Measurements from ENCODE around the gene CFAP46.
"Not testable (repeated sequence)": the region's sequence is repeated elsewhere in the genome, so short reads cannot be mapped to it uniquely, and the experiment has no call there.

- TF ChIP-seq SP1 (CRISPR knock-in tag; conservative IDR thresholded peaks at IDR 0.05); CTCF (IDR thresholded peaks at IDR 0.05); GABPB1 (CRISPR knock-in tag; IDR thresholded peaks at IDR 0.05); ATF6 (CRISPR knock-in tag; IDR thresholded peaks at IDR 0.05); USF2 (CRISPR knock-in tag; IDR thresholded peaks at IDR 0.05); NFATC4 (CRISPR knock-in tag; IDR thresholded peaks at IDR 0.05); ZNF232 (CRISPR knock-in tag; IDR thresholded peaks at IDR 0.05); ZNF281 (CRISPR knock-in tag; IDR thresholded peaks at IDR 0.05); SOX15 (CRISPR knock-in tag; IDR thresholded peaks at IDR 0.05); IRF2 (CRISPR knock-in tag; IDR thresholded peaks at IDR 0.05; ENCODE audit: borderline replicate concordance, low read depth); ARID4B (CRISPR knock-in tag; IDR thresholded peaks at IDR 0.05; ENCODE audit: borderline replicate concordance); HMGXB4 (CRISPR knock-in tag; IDR thresholded peaks at IDR 0.05); TEAD4 (CRISPR knock-in tag; IDR thresholded peaks at IDR 0.05): not testable (repeated sequence)
Measured at GRCh38 chr10:132930701-132931100, 11.7 kb downstream of the CFAP46 start.
